ENCODE measurements around the gene KCNMB1.
"Not testable (repeated sequence)": the region's sequence is repeated elsewhere in the genome, so short reads cannot be mapped to it uniquely, and the experiment has no call there.

The KCNMB1 gene

DNA sequence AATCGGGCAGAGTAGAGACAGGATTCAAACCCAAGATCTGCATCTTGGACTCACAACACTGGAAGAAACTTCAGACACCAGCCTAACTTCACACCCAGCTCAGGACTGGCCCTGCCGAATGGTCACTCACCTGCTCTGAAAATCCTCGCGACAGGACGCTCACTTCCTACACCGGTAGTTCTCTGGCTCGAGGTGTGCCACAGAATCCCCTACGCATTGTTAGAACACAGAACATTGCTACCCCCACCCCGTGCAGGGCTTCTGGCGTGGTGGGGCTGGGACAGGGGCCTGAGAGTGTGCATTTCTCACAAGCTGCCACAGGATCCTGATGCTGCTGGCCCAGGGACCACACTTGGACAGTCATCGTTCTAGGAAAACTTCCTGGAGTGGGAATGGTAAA is 12.1 kb downstream of the KCNMB1 start:
- no peaks in the 10 kb centered on the region for H4K20me1 ChIP-seq (ENCODE audit: insufficient read depth, low read length)
- H3K4me1 ChIP-seq (ENCODE audit: low read length), result no peaks in the 10 kb centered on the region
- no peaks in the 10 kb centered on the region for H3K36me3 ChIP-seq (replicated peaks; ENCODE audit: insufficient read depth, low read length)
- H3K9ac ChIP-seq (ENCODE audit: low read length), result no peak overlapping the region
- H3K9me3 ChIP-seq (replicated peaks; ENCODE audit: insufficient read depth, low read length), result no peaks in the 10 kb centered on the region
- H3K9me2 ChIP-seq (replicated peaks; ENCODE audit: insufficient read depth, low read length), result no peaks in the 10 kb centered on the region
- no peak for DNase-seq
- H3K79me2 ChIP-seq (ENCODE audit: low read length), result no peaks in the 10 kb centered on the region
- no peak for TF ChIP-seq EZH2phosphoT487 (IDR thresholded peaks at IDR 0.05; ENCODE audit: low read length)
- no peak for TF ChIP-seq CTCF (IDR thresholded peaks at IDR 0.05; ENCODE audit: low read length)
- TF ChIP-seq EZH2 (optimal IDR thresholded peaks at IDR 0.05; ENCODE audit: low read depth, low read length), result no peak
- H3F3A ChIP-seq (ENCODE audit: insufficient read depth, low read length), result no peaks in the 10 kb centered on the region
- H3K27me3 ChIP-seq (replicated peaks; ENCODE audit: insufficient read depth, low read length), result no peaks in the 10 kb centered on the region
- H2AFZ ChIP-seq (ENCODE audit: low read length), result no peak overlapping the region
- no peak overlapping the region for H3K4me2 ChIP-seq (ENCODE audit: low read depth, low read length)
- H3K4me3 ChIP-seq (ENCODE audit: low read length), result no peak overlapping the region
- H3K27ac ChIP-seq (ENCODE audit: low read length), result no peak overlapping the region

GRCh38 chr5:170376526-170376925 is 12.6 kb downstream of the KCNMB1 start:
- H3K9me3 ChIP-seq (replicated peaks; ENCODE audit: insufficient read depth, low read length); H3K27ac ChIP-seq (ENCODE audit: low read length); H3K4me3 ChIP-seq (ENCODE audit: low read length); H2AFZ ChIP-seq (ENCODE audit: low read length); H3K4me2 ChIP-seq (ENCODE audit: low read depth, low read length); H3K4me1 ChIP-seq (ENCODE audit: low read length); H3K9me2 ChIP-seq (replicated peaks; ENCODE audit: insufficient read depth, low read length); H3F3A ChIP-seq (ENCODE audit: insufficient read depth, low read length); H3K27me3 ChIP-seq (replicated peaks; ENCODE audit: insufficient read depth, low read length); H3K79me2 ChIP-seq (ENCODE audit: low read length); H3K36me3 ChIP-seq (replicated peaks; ENCODE audit: insufficient read depth, low read length); DNase-seq; H4K20me1 ChIP-seq (ENCODE audit: insufficient read depth, low read length); H3K9ac ChIP-seq (ENCODE audit: low read length): not testable (repeated sequence)

DNA sequence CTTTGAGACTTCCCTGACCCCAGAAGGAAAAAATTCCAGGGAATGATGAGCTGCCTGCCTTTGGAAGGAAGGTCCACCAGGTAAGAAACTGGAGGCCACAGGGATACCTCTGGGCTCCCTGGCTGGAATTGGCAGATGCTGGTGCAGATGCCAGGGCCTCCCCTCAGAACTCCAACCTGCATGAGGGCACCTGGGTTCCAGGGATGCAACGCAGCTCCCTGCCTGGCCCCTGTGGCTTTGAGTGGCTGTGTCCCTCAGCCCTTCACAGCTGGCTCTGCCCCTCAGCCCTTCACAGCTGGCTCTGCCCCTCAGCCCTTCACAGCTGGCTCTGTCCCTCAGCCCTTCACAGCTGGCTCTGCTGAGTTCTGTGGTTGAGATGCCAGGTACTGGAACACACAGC is 13.9 kb downstream of the KCNMB1 start:
- TF ChIP-seq CTCF (IDR thresholded peaks at IDR 0.05; ENCODE audit: low read length) (no peak), EZH2phosphoT487 (IDR thresholded peaks at IDR 0.05; ENCODE audit: low read length) (no peak), EZH2 (optimal IDR thresholded peaks at IDR 0.05; ENCODE audit: low read depth, low read length) (no peak)
- no peaks in the 10 kb centered on the region for H3K27me3 ChIP-seq (replicated peaks; ENCODE audit: insufficient read depth, low read length)
- no peaks in the 10 kb centered on the region for H4K20me1 ChIP-seq (ENCODE audit: insufficient read depth, low read length)
- no peaks in the 10 kb centered on the region for H3K9me3 ChIP-seq (replicated peaks; ENCODE audit: insufficient read depth, low read length)
- no peaks in the 10 kb centered on the region for H3F3A ChIP-seq (ENCODE audit: insufficient read depth, low read length)
- no peaks in the 10 kb centered on the region for H3K9me2 ChIP-seq (replicated peaks; ENCODE audit: insufficient read depth, low read length)
- H3K36me3 ChIP-seq (replicated peaks; ENCODE audit: insufficient read depth, low read length), result no peaks in the 10 kb centered on the region
- no peaks in the 10 kb centered on the region for H3K79me2 ChIP-seq (ENCODE audit: low read length)
- no peak overlapping the region for H3K27ac ChIP-seq (ENCODE audit: low read length)
- H2AFZ ChIP-seq (ENCODE audit: low read length), result no peak overlapping the region
- H3K4me3 ChIP-seq (ENCODE audit: low read length), result no peak overlapping the region
- no peak overlapping the region for H3K9ac ChIP-seq (ENCODE audit: low read length)
- H3K4me2 ChIP-seq (ENCODE audit: low read depth, low read length), result no peak overlapping the region
- no peaks in the 10 kb centered on the region for H3K4me1 ChIP-seq (ENCODE audit: low read length)
- DNase-seq, result no peak

DNA sequence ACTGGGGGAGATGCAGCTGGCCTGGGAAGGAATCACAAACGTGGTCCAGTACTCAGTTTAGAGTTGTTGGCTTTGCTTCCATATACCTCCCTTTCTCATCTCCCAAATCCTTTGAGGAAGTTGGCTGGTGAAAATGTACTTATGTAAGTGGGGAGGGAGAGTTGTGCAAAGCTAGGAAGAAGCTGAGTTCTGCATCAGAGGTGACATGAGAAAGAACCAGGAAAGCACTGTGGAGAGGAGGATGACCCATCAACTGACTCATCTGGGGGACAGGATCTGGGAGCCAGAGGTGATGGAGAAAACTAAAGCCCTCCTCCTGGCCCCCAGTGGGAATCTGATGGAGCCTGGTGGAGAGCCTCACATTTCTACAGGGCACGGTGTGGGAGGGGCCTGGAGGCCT is 16.2 kb downstream of the KCNMB1 start:
- no peak overlapping the region for H3K4me3 ChIP-seq (ENCODE audit: low read length)
- no peaks in the 10 kb centered on the region for H3K9me2 ChIP-seq (replicated peaks; ENCODE audit: insufficient read depth, low read length)
- H3K9me3 ChIP-seq (replicated peaks; ENCODE audit: insufficient read depth, low read length), result no peaks in the 10 kb centered on the region
- no peaks in the 10 kb centered on the region for H3F3A ChIP-seq (ENCODE audit: insufficient read depth, low read length)
- H4K20me1 ChIP-seq (ENCODE audit: insufficient read depth, low read length), result no peaks in the 10 kb centered on the region
- no peaks in the 10 kb centered on the region for H3K4me1 ChIP-seq (ENCODE audit: low read length)
- no peaks in the 10 kb centered on the region for H3K36me3 ChIP-seq (replicated peaks; ENCODE audit: insufficient read depth, low read length)
- DNase-seq, result no peak
- H3K4me2 ChIP-seq (ENCODE audit: low read depth, low read length), result no peak overlapping the region
- H3K27ac ChIP-seq (ENCODE audit: low read length), result no peak overlapping the region
- H2AFZ ChIP-seq (ENCODE audit: low read length), result no peak overlapping the region
- H3K9ac ChIP-seq (ENCODE audit: low read length), result no peak overlapping the region
- no peak for TF ChIP-seq EZH2phosphoT487 (IDR thresholded peaks at IDR 0.05; ENCODE audit: low read length)
- no peak for TF ChIP-seq EZH2 (optimal IDR thresholded peaks at IDR 0.05; ENCODE audit: low read depth, low read length)
- no peak for TF ChIP-seq CTCF (IDR thresholded peaks at IDR 0.05; ENCODE audit: low read length)
- H3K79me2 ChIP-seq (ENCODE audit: low read length), result no peaks in the 10 kb centered on the region
- H3K27me3 ChIP-seq (replicated peaks; ENCODE audit: insufficient read depth, low read length), result no peaks in the 10 kb centered on the region

All from MM.1S (cell line).